ENCODE results near the gene NOL4L. TPM values are rescaled to one million over a fixed set of nuclear protein-coding genes. Genes with fewer than 3 reads are reported as not detected.

NOL4L gene
- total RNA-seq, 1 donor from 2014 or later: 44.1 TPM

DNA sequence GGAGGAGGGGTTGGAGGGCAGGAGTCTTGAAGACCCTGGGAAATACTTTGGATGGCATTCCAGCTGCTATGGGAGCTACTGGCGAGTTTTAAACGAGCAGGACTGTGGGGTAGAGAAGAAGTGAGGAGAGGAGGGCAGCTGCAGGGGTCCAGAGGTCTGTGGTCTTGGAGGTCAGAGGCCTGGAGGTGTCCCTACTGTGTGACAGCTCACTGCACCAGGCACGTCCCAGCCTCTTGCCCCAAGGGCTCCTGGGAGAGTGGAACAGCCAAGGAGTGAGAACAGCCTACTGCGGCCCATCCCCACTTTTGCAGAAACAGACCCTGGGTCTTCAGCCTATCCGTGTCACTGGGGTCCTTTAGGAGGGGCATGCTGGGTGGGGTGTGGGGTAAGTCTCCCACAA lies 2.9 kb upstream of the NOL4L start:
- DNase-seq (ENCODE audit: low read depth): no peak
- TF ChIP-seq, protein P1, sequence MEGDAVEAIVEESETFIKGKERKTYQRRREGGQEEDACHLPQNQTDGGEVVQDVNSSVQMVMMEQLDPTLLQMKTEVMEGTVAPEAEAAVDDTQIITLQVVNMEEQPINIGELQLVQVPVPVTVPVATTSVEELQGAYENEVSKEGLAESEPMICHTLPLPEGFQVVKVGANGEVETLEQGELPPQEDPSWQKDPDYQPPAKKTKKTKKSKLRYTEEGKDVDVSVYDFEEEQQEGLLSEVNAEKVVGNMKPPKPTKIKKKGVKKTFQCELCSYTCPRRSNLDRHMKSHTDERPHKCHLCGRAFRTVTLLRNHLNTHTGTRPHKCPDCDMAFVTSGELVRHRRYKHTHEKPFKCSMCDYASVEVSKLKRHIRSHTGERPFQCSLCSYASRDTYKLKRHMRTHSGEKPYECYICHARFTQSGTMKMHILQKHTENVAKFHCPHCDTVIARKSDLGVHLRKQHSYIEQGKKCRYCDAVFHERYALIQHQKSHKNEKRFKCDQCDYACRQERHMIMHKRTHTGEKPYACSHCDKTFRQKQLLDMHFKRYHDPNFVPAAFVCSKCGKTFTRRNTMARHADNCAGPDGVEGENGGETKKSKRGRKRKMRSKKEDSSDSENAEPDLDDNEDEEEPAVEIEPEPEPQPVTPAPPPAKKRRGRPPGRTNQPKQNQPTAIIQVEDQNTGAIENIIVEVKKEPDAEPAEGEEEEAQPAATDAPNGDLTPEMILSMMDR (conservative IDR thresholded peaks at IDR 0.05; ENCODE audit: low read depth, low read length): no peak
- H3K4me3 ChIP-seq (ENCODE audit: low read depth, low read length): no peak overlapping the region

DNA sequence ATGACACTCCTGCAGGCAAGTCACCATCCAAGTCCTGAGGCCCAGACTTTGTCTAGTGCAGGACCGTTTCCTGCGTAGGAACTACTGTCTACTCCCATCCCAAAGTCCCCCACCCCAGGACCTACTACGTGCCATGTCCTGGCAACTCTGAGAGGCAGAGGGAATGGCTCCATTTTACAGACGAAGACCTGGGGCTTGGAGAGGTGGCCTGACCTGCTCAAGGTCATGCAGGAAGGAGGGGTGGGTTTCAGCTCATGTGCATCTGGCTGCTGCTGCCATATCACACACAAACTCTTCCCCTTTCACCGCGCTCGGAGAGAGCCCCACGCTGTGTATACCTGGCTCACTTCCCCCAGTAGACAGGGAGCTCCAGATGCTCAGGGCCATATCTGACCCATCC lies 1.2 kb upstream of the NOL4L start:
- DNase-seq (ENCODE audit: low read depth): no peak
- TF ChIP-seq, protein P1 (conservative IDR thresholded peaks at IDR 0.05; ENCODE audit: low read depth, low read length): no peak
- H3K4me3 ChIP-seq (ENCODE audit: low read depth, low read length): no peak overlapping the region

DNA sequence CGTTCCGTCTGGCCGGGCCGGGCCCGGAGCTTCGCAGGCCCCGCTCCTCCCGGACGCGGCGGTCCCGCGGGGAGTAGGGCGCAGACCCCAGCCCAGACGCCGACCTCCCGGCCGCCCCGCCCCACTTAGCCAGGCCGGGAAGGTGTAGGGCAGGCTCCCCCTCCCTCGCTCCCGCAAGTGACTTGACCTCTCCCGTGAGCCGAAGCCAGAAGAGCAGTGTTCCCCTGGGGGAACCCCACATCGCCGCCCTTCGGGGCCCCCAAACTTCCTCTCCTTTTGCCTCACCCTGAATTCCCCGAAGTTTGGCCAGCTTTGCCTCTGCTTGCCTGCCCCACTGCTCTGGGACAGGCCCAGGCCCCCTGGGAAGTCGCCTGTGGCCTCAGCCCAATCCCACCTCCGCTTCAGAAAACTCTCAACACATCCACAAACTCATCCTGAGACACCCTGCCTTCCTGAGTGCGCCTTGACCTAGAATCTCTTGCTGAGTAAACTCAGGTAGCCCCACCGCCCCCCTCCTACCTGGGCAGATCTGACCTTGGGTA lies 524 bp upstream of the NOL4L start:
- TF ChIP-seq, protein P1 (conservative IDR thresholded peaks at IDR 0.05; ENCODE audit: low read depth, low read length): no peak
- DNase-seq (ENCODE audit: low read depth): no peak
- no peak overlapping the region for H3K4me3 ChIP-seq (ENCODE audit: low read depth, low read length)

DNA sequence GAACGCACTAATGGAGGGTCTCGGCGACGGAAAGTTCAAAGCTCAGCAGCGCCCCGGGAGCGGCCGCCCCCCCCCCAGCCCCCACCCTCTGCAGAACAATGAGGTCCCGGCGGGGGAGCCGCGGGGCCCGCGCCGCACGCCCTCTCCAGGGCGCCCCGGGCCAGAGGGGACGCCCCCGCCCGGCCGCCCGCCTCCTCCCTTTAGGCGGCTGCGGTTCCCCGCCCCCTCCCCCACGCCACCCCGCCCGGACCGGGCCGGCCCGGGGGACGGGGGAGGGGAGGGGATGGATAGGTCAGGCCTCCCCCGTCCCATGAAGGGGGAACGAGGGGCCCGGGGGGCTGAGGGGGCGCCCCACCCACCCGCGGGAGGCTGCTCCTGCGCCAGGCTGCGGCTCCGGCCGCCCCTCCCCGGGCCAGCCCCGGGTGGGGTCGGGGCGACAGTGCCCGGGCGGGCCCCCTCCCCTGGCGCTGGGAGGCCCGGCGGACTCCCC lies 1.5 kb downstream of the NOL4L start:
- no peak for DNase-seq (ENCODE audit: low read depth)
- H3K4me3 ChIP-seq (ENCODE audit: low read depth, low read length): peak overlapping the region; percentile 11
- TF ChIP-seq, protein P1 (conservative IDR thresholded peaks at IDR 0.05; ENCODE audit: low read depth, low read length): no peak

DNA sequence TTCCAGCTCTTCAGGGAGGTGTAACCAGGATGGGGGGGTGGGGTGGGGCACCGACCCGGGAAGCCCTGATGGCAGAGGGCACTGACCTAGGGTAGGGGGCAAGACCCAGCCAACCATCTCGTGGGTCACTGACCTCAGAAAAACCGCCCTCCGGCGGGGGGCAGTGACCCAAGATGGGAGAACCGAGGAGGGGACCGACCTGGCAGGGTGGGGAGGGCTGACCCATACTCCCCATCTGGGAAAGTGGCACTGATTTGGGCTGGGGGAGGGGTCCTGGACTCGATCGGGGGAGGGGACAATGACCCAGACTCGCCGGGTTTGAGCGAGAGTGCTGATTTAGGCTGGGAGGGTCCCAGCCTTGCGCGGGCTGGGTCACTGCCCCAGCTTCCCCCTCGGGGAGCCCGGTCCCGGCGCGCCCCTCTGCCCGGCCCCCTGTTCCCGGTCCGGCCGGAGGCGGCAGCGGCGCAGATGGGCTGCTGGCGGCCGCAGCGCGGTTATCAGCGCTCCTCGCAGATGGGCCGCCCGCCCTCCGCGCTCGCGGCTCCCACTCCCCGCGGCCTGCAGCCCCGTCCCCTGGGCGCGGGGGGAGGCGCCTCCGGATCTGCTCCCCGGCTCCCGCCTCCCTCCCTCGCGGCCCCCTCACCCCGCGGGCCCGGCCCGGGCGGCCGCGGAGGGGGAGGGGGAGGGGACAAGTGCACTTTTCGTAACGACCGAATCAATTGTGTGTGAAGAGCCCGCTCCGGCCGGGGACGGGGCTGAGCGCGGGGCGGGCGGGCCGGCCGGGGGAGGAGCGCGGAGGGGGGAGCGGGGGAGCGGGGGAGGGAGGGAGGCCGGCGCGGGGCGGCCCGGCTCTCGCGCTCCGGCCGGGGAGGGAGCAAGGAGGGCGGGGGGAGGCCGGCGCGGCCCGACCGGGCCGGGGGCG lies 2.2 kb downstream of the NOL4L start:
- TF ChIP-seq, protein P1 (conservative IDR thresholded peaks at IDR 0.05; ENCODE audit: low read depth, low read length): no peak
- no peak for DNase-seq (ENCODE audit: low read depth)
- H3K4me3 ChIP-seq (ENCODE audit: low read depth, low read length): peak overlapping the region; percentile 11

DNA sequence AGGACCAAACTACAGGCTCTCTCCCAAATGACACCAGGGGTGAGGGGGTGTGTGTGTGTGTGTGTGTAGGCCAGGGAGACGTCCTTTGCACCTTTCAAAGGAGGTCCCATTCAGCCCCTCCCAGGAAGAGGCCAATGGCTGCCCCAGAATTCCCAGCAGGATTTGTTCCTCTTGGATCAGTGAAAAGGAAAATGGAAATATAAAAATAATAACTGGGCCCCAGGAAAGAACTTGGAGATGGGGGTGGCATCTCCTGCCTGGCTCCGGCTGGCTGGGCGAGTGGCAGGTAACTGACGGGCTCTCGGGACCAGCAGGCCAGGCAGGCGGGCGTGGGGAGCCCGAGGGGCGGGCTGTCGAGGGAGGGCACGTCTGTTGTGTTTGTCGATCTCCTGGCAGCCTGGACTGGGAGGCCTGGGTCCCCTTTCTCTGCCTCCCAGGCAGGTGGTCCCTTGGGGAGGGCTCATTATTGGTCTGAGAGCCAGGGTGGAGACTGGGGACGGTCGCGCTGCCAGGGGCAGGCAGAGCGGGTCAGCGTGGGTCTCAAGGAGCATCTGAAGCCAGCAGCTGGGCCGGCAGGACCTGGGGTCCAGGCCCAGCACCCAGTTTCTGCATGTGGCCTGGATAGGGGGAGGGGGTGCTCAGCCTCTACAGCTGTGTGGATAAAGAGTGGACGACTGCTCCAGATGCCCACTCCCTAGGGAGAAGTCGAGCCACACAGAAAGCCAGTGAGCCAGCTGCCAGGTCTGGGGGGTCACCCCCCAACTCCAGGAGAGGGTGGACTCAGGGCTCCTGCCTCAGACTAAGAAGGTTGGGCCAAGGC lies 3.1 kb downstream of the NOL4L start:
- no peak for DNase-seq (ENCODE audit: low read depth)
- no peak overlapping the region for H3K4me3 ChIP-seq (ENCODE audit: low read depth, low read length)
- TF ChIP-seq, protein P1 (conservative IDR thresholded peaks at IDR 0.05; ENCODE audit: low read depth, low read length): no peak
